Stomach smooth muscle (tissue), 2 donors: ENCODE measurements around the gene PROM1.

Experiments
- H3K27ac ChIP-seq: one replicate; pipeline ENCODE4 v1.7.0; 2013; ENCODE audit warnings: mild to moderate bottlenecking, low read length, inconsistent platforms
- H3K27me3 ChIP-seq, 2 donors: one replicate each; pipeline ENCODE4 v1.7.0; 2013; ENCODE audit warnings: low read length in 2 of 2; ENCODE audit not compliant: insufficient read depth in 2 of 2, control insufficient read depth in 1 of 2
- H3K36me3 ChIP-seq, 2 donors: one replicate each; pipeline ENCODE4 v1.7.0; 2013; ENCODE audit warnings: low read length in 2 of 2; ENCODE audit not compliant: control insufficient read depth in 2 of 2, insufficient read depth in 2 of 2
- H3K4me1 ChIP-seq: one replicate; pipeline ENCODE4 v1.7.0; 2013; ENCODE audit warnings: low read length; ENCODE audit not compliant: control insufficient read depth, insufficient read depth
- H3K4me3 ChIP-seq, 2 donors: one replicate each; pipeline ENCODE4 v1.7.0; 2013; ENCODE audit warnings: low read length in 2 of 2
- H3K9ac ChIP-seq, 2 donors: one replicate each; pipeline ENCODE4 v1.7.0; 2013; ENCODE audit warnings: low read length in 2 of 2, mild to moderate bottlenecking in 1 of 2
- H3K9me3 ChIP-seq, 2 donors: one replicate each; pipeline ENCODE4 v1.7.0; 2013; ENCODE audit warnings: low read length in 2 of 2; ENCODE audit not compliant: control insufficient read depth in 2 of 2
- donor health status: healthy.
- donor health status: Pancreatic carcinoma.

PROM1 gene

GRCh38 chr4:16027626-16028025 lies 56.2 kb downstream of the PROM1 start:
- Histone ChIP-seq H3K9me3 (no peaks in the 10 kb centered on the region), H3K4me3 (no peak overlapping the region), H3K9ac (no peak overlapping the region), H3K27me3 (no peaks in the 10 kb centered on the region), H3K36me3 (no peaks in the 10 kb centered on the region), H3K4me1 (no peaks in the 10 kb centered on the region), H3K27ac (no peak overlapping the region)

DNA sequence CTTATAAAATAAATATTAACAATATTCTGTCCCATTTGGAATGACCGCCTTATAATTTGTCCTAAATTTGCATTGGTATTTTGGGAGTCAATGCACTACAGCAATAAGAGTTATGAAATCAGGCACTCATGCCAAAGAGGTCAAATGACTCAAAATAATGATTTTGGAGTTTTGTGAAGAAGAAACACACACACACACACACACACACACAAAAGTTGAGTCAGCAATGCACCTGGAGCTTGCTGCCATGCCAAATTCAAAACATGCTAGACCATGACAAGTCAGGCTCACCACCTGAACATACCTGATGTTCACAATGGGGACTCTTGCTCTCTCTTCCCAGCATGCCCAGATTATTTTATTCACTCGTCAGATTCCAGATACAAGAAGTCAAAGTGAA lies 56.7 kb downstream of the PROM1 start:
- no peak overlapping the region for H3K27ac ChIP-seq
- H3K4me1 ChIP-seq, result no peaks in the 10 kb centered on the region
- no peaks in the 10 kb centered on the region for H3K9me3 ChIP-seq

DNA sequence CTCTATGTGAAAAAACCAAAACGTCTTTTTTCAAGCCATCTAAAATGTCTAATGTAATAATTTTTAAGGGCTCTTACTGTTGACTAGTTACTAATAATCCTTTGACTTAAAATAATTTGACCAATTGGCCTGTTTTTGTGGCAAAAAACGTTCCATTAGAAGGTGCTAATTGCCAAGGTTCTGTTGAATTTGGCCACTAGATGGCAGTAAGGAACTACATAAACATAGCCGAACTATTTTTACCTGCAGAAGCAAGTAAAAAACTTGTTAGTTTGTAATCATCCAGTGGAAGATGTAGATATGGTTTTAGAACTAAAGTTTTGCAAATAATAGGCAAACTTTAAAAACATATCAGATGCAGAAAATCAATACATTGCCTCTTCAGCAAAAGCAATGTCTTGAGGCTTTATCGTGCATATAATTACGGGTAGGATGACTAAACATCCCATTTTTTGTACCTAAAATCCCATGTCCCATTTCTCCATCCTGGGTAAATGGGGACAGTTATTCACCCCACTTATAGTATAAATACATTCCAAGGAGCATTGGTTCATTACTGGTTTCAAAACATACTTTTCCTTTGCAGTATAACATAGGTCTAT lies 57.6 kb downstream of the PROM1 start:
- no peaks in the 10 kb centered on the region for H3K36me3 ChIP-seq
- no peak overlapping the region for H3K4me3 ChIP-seq
- no peaks in the 10 kb centered on the region for H3K27me3 ChIP-seq
- H3K4me1 ChIP-seq, result no peaks in the 10 kb centered on the region
- H3K9me3 ChIP-seq, result no peaks in the 10 kb centered on the region
- no peak overlapping the region for H3K27ac ChIP-seq
- H3K9ac ChIP-seq, result no peak overlapping the region

More for the DNA sequence above, 56.7 kb downstream of the PROM1 start:
- H3K9ac ChIP-seq, result no peak overlapping the region
- no peaks in the 10 kb centered on the region for H3K36me3 ChIP-seq
- H3K4me3 ChIP-seq, result no peak overlapping the region
- no peaks in the 10 kb centered on the region for H3K27me3 ChIP-seq

GRCh38 chr4:16025268-16025667 lies 58.6 kb downstream of the PROM1 start:
- no peaks in the 10 kb centered on the region for H3K9me3 ChIP-seq
- no peaks in the 10 kb centered on the region for H3K36me3 ChIP-seq
- H3K27me3 ChIP-seq, result no peaks in the 10 kb centered on the region
- H3K4me1 ChIP-seq, result no peaks in the 10 kb centered on the region
- no peak overlapping the region for H3K4me3 ChIP-seq
- no peak overlapping the region for H3K27ac ChIP-seq
- H3K9ac ChIP-seq, result no peak overlapping the region

- no peak overlapping the region for H3K27ac ChIP-seq
- no peaks in the 10 kb centered on the region for H3K9me3 ChIP-seq
- no peaks in the 10 kb centered on the region for H3K27me3 ChIP-seq
- H3K9ac ChIP-seq, result no peak overlapping the region
- H3K36me3 ChIP-seq, result no peaks in the 10 kb centered on the region
- H3K4me1 ChIP-seq, result no peaks in the 10 kb centered on the region
- no peak overlapping the region for H3K4me3 ChIP-seq
Measured at GRCh38 chr4:16023776-16024408, 59.9 kb downstream of the PROM1 start.

DNA sequence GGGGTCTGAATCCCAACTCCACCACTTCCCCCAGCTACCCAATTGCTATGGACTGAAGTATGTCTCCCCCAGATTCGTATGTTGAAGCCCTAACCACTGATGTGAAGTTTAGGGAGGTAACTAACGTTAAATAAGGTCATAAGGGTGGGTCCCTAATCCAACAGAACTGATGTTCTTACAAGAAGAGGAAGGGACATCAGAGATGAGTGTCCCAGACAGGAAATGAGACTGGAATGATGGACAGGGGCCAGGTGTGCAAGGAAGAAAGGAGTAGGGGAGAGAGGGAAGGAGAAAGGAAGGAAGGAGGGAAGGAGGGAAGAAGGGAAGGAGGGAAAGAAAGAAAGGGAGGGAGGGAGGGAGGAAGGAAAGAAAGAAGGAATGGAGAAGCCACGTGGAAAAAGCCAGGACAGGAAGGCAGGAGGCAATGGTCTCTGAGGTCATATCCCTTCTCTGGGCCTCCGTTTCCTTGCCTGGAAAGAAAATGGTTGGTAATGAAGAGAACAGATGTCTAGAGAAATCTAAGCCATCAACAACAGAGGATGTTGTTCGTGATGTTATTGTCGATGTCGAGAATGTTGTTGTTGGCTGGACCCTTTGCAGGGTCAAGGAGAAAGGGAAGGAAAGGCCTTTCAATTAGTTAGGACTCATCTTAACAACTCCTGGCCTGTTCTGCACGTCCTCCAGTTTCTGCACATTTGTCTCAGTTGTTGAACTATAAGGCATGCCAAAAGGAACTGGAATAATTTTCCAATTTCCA lies 61.8 kb downstream of the PROM1 start:
- Histone ChIP-seq H3K27ac (no peak overlapping the region), H3K4me1 (no peaks in the 10 kb centered on the region), H3K4me3 (no peak overlapping the region), H3K27me3 (peaks cover 0 to 2% of the 10 kb centered on the region in 2 donors), H3K36me3 (no peaks in the 10 kb centered on the region), H3K9me3 (no peaks in the 10 kb centered on the region), H3K9ac (no peak overlapping the region)

DNA sequence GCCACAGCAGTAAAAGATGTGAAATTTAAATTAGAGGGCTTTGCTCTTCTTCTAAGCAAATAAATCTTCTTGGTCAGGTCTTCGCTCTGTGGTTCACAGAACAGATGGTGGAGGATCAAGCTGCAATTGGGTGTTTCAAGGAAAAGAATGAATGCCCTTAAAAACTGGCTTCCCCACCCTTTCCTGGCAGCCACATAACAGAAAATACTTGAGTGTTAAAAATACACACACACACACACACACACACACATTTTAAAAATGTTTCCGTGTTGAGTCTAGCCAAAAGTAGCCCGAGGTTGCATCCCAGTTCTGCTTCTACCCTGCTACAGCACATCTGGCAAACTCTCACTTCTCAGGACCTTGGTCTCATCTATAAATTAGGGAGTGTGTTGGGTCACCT lies 64.2 kb downstream of the PROM1 start:
- Histone ChIP-seq H3K9ac (no peak overlapping the region), H3K4me3 (no peak overlapping the region), H3K27ac (no peak overlapping the region), H3K27me3 (peaks cover 0 to 2% of the 10 kb centered on the region in 2 donors), H3K9me3 (no peaks in the 10 kb centered on the region), H3K4me1 (no peaks in the 10 kb centered on the region), H3K36me3 (no peaks in the 10 kb centered on the region)

GRCh38 chr4:16018841-16019240 lies 65.0 kb downstream of the PROM1 start:
- H3K36me3 ChIP-seq, result no peaks in the 10 kb centered on the region
- peaks cover 0 to 2% of the 10 kb centered on the region in 2 donors for H3K27me3 ChIP-seq
- no peak overlapping the region for H3K4me3 ChIP-seq

GRCh38 chr4:16018061-16018676 lies 65.7 kb downstream of the PROM1 start:
- no peaks in the 10 kb centered on the region for H3K4me1 ChIP-seq
- no peak overlapping the region for H3K4me3 ChIP-seq
- peaks cover 0 to 2% of the 10 kb centered on the region in 2 donors for H3K27me3 ChIP-seq
- no peak overlapping the region for H3K27ac ChIP-seq
- H3K36me3 ChIP-seq, result no peaks in the 10 kb centered on the region
- H3K9me3 ChIP-seq, result no peaks in the 10 kb centered on the region
- H3K9ac ChIP-seq, result no peak overlapping the region

More at GRCh38 chr4:16018841-16019240, 65.0 kb downstream of the PROM1 start:
- H3K9me3 ChIP-seq, result no peaks in the 10 kb centered on the region
- H3K27ac ChIP-seq, result no peak overlapping the region
- no peak overlapping the region for H3K9ac ChIP-seq
- no peaks in the 10 kb centered on the region for H3K4me1 ChIP-seq

DNA sequence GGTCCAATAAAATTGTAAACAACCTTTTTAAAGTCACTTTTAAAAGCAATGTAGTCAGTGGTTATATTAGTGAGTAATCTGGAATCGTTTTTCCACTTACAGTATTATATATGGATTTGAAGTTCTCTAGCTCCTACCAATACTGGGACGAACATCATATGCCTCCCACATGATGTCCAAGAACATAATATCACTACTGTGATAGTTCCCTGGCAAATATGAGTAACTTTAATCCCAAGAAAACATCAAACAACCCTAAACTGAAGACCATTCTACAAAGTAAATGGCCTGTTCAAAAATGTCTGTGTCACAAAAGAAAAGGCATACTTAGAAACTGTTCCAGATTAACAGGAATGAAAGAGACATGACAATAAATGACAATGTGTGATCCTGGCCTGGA lies 67.3 kb downstream of the PROM1 start:
- no peaks in the 10 kb centered on the region for H3K9me3 ChIP-seq
- no peak overlapping the region for H3K27ac ChIP-seq
- H3K4me3 ChIP-seq, result no peak overlapping the region
- peaks cover 0 to 2% of the 10 kb centered on the region in 2 donors for H3K27me3 ChIP-seq
- no peaks in the 10 kb centered on the region for H3K36me3 ChIP-seq
- H3K9ac ChIP-seq, result no peak overlapping the region
- H3K4me1 ChIP-seq, result no peaks in the 10 kb centered on the region
